ENCODE data around the gene CCND2.

DNA sequence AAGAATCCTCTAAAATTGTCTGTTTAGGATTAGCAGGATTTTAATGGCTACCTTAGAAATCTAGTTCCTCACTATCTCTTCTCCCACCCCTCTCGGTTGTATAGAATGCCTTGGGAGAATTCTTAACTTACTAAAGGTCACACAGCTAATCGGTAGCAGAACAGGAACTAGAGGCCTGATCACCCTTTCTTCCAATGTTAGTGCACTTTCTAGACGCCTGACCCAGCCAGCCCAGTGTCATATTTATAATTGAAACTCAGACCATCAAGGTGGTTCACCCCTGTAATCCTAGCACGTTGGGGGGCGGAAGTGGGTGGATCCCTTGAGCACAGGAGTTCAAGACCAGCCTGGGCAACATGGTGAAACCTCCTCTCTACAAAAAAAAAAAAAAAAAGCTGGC is 49.2 kb downstream of the CCND2 start:
- TF ChIP-seq, protein P1, sequence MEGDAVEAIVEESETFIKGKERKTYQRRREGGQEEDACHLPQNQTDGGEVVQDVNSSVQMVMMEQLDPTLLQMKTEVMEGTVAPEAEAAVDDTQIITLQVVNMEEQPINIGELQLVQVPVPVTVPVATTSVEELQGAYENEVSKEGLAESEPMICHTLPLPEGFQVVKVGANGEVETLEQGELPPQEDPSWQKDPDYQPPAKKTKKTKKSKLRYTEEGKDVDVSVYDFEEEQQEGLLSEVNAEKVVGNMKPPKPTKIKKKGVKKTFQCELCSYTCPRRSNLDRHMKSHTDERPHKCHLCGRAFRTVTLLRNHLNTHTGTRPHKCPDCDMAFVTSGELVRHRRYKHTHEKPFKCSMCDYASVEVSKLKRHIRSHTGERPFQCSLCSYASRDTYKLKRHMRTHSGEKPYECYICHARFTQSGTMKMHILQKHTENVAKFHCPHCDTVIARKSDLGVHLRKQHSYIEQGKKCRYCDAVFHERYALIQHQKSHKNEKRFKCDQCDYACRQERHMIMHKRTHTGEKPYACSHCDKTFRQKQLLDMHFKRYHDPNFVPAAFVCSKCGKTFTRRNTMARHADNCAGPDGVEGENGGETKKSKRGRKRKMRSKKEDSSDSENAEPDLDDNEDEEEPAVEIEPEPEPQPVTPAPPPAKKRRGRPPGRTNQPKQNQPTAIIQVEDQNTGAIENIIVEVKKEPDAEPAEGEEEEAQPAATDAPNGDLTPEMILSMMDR (IDR thresholded peaks at IDR 0.05): no peak
- no peak for TF ChIP-seq POLR2AphosphoS5 (IDR thresholded peaks at IDR 0.05)
- TF ChIP-seq POLR2A (IDR thresholded peaks at IDR 0.05): no peak
